A673 (cell line): Measurements from ENCODE around the gene MAD2L2. TPM values are rescaled to one million over a fixed set of nuclear protein-coding genes. Genes with fewer than 3 reads are reported as not detected.

ENCODE experiments used
- BruUV-seq: library from RNA; stranded (reverse); fragments of 400-500 nt; replicated peaks from 2 replicates; lab custom pipeline; 2021; lab: Mats Ljungman, UMichigan
- CTCF ChIA-PET: fragments of 300-600 bp; sonication (Branson Sonifier 250); formaldehyde crosslinking; loops from one replicate; lab custom pipeline; 2022; ENCODE audit warnings: antibody characterized with exemption; lab: Charles Lee
- POLR2A ChIA-PET: fragments of 300-600 bp; sonication (Branson Sonifier 250); formaldehyde crosslinking; loops from one replicate; lab custom pipeline; 2022; ENCODE audit warnings: antibody characterized with exemption; ENCODE audit not compliant: low non-redundant PET; lab: Charles Lee
- DNase-seq: peaks from one replicate; pipeline ENCODE4 v3.0.0-alpha.2; 2015; ENCODE audit warnings: low spot score
- H3K27ac ChIP-seq: fragments of 200-600 bp; sonication (generic); 2 replicates; pipeline ENCODE4 v1.5.1; 2016; ENCODE audit warnings: mixed run types, low read depth, mild to moderate bottlenecking, mixed read lengths, antibody characterized with exemption, low read length; ENCODE audit not compliant: poor library complexity, severe bottlenecking
- H3K27me3 ChIP-seq: fragments of 200-600 bp; sonication (generic); replicated peaks from 2 replicates; pipeline ENCODE4 v1.6.1; 2017; ENCODE audit warnings: mixed run types, low read depth, mild to moderate bottlenecking, mixed read lengths, antibody characterized with exemption, low read length; ENCODE audit not compliant: insufficient read depth, poor library complexity
- H3K36me3 ChIP-seq: fragments of 200-600 bp; sonication (generic); 2 replicates; pipeline ENCODE4 v1.6.1; 2016; ENCODE audit warnings: mixed run types, mild to moderate bottlenecking, mixed read lengths, antibody characterized with exemption, low read length; ENCODE audit not compliant: insufficient read depth, poor library complexity, severe bottlenecking
- H3K4me1 ChIP-seq: fragments of 200-600 bp; sonication (generic); 2 replicates; pipeline ENCODE4 v1.6.1; 2017; ENCODE audit warnings: mixed run types, mild to moderate bottlenecking, mixed read lengths, antibody characterized with exemption, low read length; ENCODE audit not compliant: insufficient read depth, poor library complexity, severe bottlenecking
- H3K4me3 ChIP-seq: fragments of 200-600 bp; sonication (generic); 2 replicates; pipeline ENCODE4 v1.5.1; 2016; ENCODE audit warnings: low read depth, mixed run types, mild to moderate bottlenecking, mixed read lengths, low read length; ENCODE audit not compliant: poor library complexity, severe bottlenecking
- H3K9me3 ChIP-seq: fragments of 200-600 bp; sonication (generic); 2 replicates; pipeline ENCODE4 v1.6.1; 2016; ENCODE audit warnings: mixed run types, low read depth, mild to moderate bottlenecking, mixed read lengths, antibody characterized with exemption, low read length; ENCODE audit not compliant: poor library complexity, severe bottlenecking
- CTCF ChIP-seq: fragments of 300-800, 200-600 bp; sonication (generic); conservative IDR thresholded peaks from 2 replicates; pipeline ENCODE4 v1.5.1; 2017; ENCODE audit warnings: low read depth, mild to moderate bottlenecking, antibody characterized with exemption, low read length, moderate library complexity, mixed read lengths
- EZH2 ChIP-seq: fragments of 200-600 bp; sonication (generic); IDR thresholded peaks from 2 replicates; pipeline ENCODE4 v1.6.1; 2017; ENCODE audit warnings: borderline replicate concordance, low read depth, mild to moderate bottlenecking, mixed read lengths, antibody characterized with exemption, low read length; ENCODE audit not compliant: poor library complexity, severe bottlenecking
- intact Hi-C: fragments of 100-400 bp; cut with micrococcal nuclease; formaldehyde crosslinking; loops from one replicate; pipeline ENCODE4 v1.10.0; 2022; ENCODE audit not compliant: unreplicated experiment
- total RNA-seq: library from RNA; stranded (reverse); gene quantifications from 2 replicates; pipeline ENCODE4 v1.2.3, GENCODE V29; 2021

MAD2L2 gene
- total RNA-seq, 1 experiment from 2014 or later: 134 TPM

- DNase-seq: no peak
- no peak for TF ChIP-seq CTCF
- TF ChIP-seq EZH2: no peak
- H3K27me3 ChIP-seq: no peaks in the 10 kb centered on the region
- BruUV-seq: no TSS peak
- ChIA-PET POLR2A (interaction anchor here (0.5 kb wide), 1 partner anchor 237 kb away, joined by 6 read pairs; no protein-coding TSS in a partner anchor), CTCF (no interaction called here)
- peaks cover 43% of the 10 kb centered on the region for H3K36me3 ChIP-seq
- H3K9me3 ChIP-seq: no peaks in the 10 kb centered on the region
- no peaks in the 10 kb centered on the region for H3K4me1 ChIP-seq
- no peak overlapping the region for H3K27ac ChIP-seq
- H3K4me3 ChIP-seq: no peak overlapping the region
- intact Hi-C loops: no loop called here
Measured at GRCh38 chr1:11673089-11673769, 7.7 kb downstream of the MAD2L2 start.

- no peak for DNase-seq
- Histone ChIP-seq H3K27me3 (no peaks in the 10 kb centered on the region), H3K27ac (no peak overlapping the region), H3K9me3 (no peaks in the 10 kb centered on the region), H3K4me3 (no peak overlapping the region), H3K36me3 (peaks cover 36% of the 10 kb centered on the region), H3K4me1 (no peaks in the 10 kb centered on the region)
- intact Hi-C loops: no loop called here
- CTCF ChIA-PET: no interaction called here
- no TSS peak for BruUV-seq
- TF ChIP-seq CTCF: no peak
- no peak for TF ChIP-seq EZH2
- POLR2A ChIA-PET: no interaction called here
Measured at GRCh38 chr1:11671544-11672286, 9.2 kb downstream of the MAD2L2 start.

DNA sequence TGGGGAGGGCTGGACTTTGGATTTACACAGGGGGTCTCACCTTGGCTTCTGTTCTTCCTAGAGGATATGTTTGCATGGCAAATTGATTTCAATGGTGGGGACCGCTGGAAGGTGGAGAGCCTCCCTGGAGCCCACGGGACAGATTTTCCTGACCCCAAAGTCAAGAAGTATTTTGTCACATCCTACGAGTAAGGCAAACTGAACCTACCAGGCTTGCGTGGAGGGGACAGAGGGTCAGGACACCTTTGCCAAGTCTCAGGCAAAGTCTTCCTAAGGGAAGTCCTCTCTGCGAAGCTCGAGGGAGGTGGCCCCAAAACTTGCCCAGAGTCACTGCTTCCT lies 9.8 kb downstream of the MAD2L2 start:
- Histone ChIP-seq H3K27ac (no peak overlapping the region), H3K27me3 (no peaks in the 10 kb centered on the region), H3K36me3 (peaks cover 31% of the 10 kb centered on the region), H3K4me1 (no peaks in the 10 kb centered on the region), H3K9me3 (no peaks in the 10 kb centered on the region), H3K4me3 (no peak overlapping the region)
- no TSS peak for BruUV-seq
- intact Hi-C loops: no loop called here
- CTCF ChIA-PET: no interaction called here
- DNase-seq: no peak
- POLR2A ChIA-PET: no interaction called here
- TF ChIP-seq EZH2 (no peak), CTCF (no peak)
